GM23338 (cell line): ENCODE results near the gene ULK4. TPM values are rescaled to one million over a fixed set of nuclear protein-coding genes. Genes with fewer than 3 reads are reported as not detected.

ENCODE experiments used
- ATAC-seq: fragments of 200-7000 bp; cut with Tn5 transposase; 3 replicates; pipeline ENCODE4 v1.9.1; 2020
- DNase-seq: peaks from one replicate; pipeline ENCODE4 v3.0.0-alpha.2; 2015; ENCODE audit warnings: low spot score
- H2AFZ ChIP-seq: fragments of 200-600 bp; sonication (generic); 2 replicates; pipeline ENCODE4 v1.8.0; 2016; ENCODE audit warnings: antibody characterized with exemption, mild to moderate bottlenecking, moderate library complexity
- H3F3A ChIP-seq: fragments of 200-600 bp; sonication (generic); replicated peaks from 2 replicates; pipeline ENCODE4 v1.8.0; 2017; ENCODE audit warnings: antibody characterized with exemption, mixed run types, low read depth
- H3K27ac ChIP-seq: fragments of 200-600 bp; sonication (generic); 2 replicates; pipeline ENCODE4 v1.6.1; 2016; ENCODE audit warnings: low read depth
- H3K27me3 ChIP-seq: fragments of 200-600 bp; sonication (generic); 2 replicates; pipeline ENCODE4 v1.8.0; 2016; ENCODE audit warnings: mild to moderate bottlenecking, mixed run types, moderate library complexity; ENCODE audit not compliant: insufficient read depth
- H3K36me3 ChIP-seq: fragments of 200-600 bp; sonication (generic); 2 replicates; pipeline ENCODE4 v1.8.0; 2016; ENCODE audit warnings: mild to moderate bottlenecking; ENCODE audit not compliant: insufficient read depth
- H3K4me1 ChIP-seq: fragments of 200-600 bp; sonication (generic); 2 replicates; pipeline ENCODE4 v1.8.0; 2016; ENCODE audit warnings: mild to moderate bottlenecking, moderate library complexity; ENCODE audit not compliant: insufficient read depth
- H3K4me2 ChIP-seq: fragments of 200-600 bp; sonication (generic); 2 replicates; pipeline ENCODE4 v1.7.1; 2017; ENCODE audit warnings: mixed run types
- H3K4me3 ChIP-seq: fragments of 200-600 bp; sonication (generic); 2 replicates; pipeline ENCODE4 v1.6.1; 2016; ENCODE audit warnings: mixed run types
- H3K79me2 ChIP-seq: fragments of 200-600 bp; sonication (generic); replicated peaks from 2 replicates; pipeline ENCODE4 v1.8.0; 2017; ENCODE audit warnings: mild to moderate bottlenecking; ENCODE audit not compliant: insufficient read depth
- H3K9me2 ChIP-seq: fragments of 200-600 bp; sonication (generic); 2 replicates; pipeline ENCODE4 v1.8.0; 2017; ENCODE audit not compliant: insufficient read depth
- H4K20me1 ChIP-seq: fragments of 200-600 bp; sonication (generic); replicated peaks from 2 replicates; pipeline ENCODE4 v1.8.0; 2017; ENCODE audit warnings: mild to moderate bottlenecking; ENCODE audit not compliant: insufficient read depth
- H3K27ac Mint-ChIP-seq: 2 replicates; pipeline ENCODE4 v1.8.0; 2020; ENCODE audit warnings: inconsistent platforms, mild to moderate bottlenecking, moderate library complexity, mixed read lengths
- H3K27me3 Mint-ChIP-seq: 3 replicates; pipeline ENCODE4 v1.8.0; 2022; ENCODE audit warnings: low read depth, mild to moderate bottlenecking, moderate library complexity, mixed read lengths, inconsistent platforms; ENCODE audit not compliant: insufficient read depth, poor library complexity
- H3K36me3 Mint-ChIP-seq: 3 replicates; pipeline ENCODE4 v1.8.0; 2021; ENCODE audit warnings: low read depth, mild to moderate bottlenecking, inconsistent platforms, moderate library complexity, mixed read lengths
- H3K4me1 Mint-ChIP-seq: 3 replicates; pipeline ENCODE4 v1.8.0; 2020; ENCODE audit warnings: mild to moderate bottlenecking, inconsistent platforms, mixed read lengths
- H3K4me3 Mint-ChIP-seq: 3 replicates; pipeline ENCODE4 v1.8.0; 2021; ENCODE audit warnings: moderate library complexity, mild to moderate bottlenecking, inconsistent platforms, mixed read lengths
- H3K9me3 Mint-ChIP-seq: 3 replicates; pipeline ENCODE4 v1.8.0; 2020; ENCODE audit warnings: moderate library complexity, mild to moderate bottlenecking, inconsistent platforms, mixed read lengths
- CREB1 ChIP-seq: fragments of 250-450 bp; sonication (Bioruptor Pico); IDR thresholded peaks from 2 replicates; pipeline ENCODE4 v1.5.0; 2020; ENCODE audit warnings: low read depth, mild to moderate bottlenecking, moderate library complexity
- EZH2 ChIP-seq: fragments of 200-600 bp; sonication (generic); IDR thresholded peaks from one replicate; pipeline ENCODE4 v1.8.0; 2017; ENCODE audit warnings: antibody characterized with exemption, mild to moderate bottlenecking, low read depth; ENCODE audit not compliant: unreplicated experiment
- EZH2phosphoT487 ChIP-seq: fragments of 200-600 bp; sonication (generic); IDR thresholded peaks from one replicate; pipeline ENCODE4 v1.8.1; 2018; ENCODE audit warnings: antibody characterized with exemption; ENCODE audit not compliant: unreplicated experiment
- NANOG ChIP-seq: IDR thresholded peaks from 2 replicates; pipeline ENCODE4 v1.6.1; 2016; ENCODE audit warnings: antibody characterized with exemption, borderline replicate concordance
- POLR2AphosphoS5 ChIP-seq: IDR thresholded peaks from 2 replicates; pipeline ENCODE4 v1.6.1; 2016; ENCODE audit warnings: antibody characterized with exemption, low read depth
- STAT1 ChIP-seq: IDR thresholded peaks from one replicate; pipeline ENCODE4 v1.6.1; 2016; ENCODE audit warnings: antibody characterized with exemption; ENCODE audit not compliant: unreplicated experiment
- ZNF331 ChIP-seq: fragments of 250-450 bp; sonication (Bioruptor Pico); IDR thresholded peaks from 2 replicates; pipeline ENCODE4 v1.5.0; 2020; ENCODE audit warnings: low read depth, mild to moderate bottlenecking, moderate library complexity
- polyA plus RNA-seq: library from polyadenylated mRNA; unstranded; fragments of >200 nt; fragmentation: Nextera tagmentation; extraction: Ambion mirVana; gene quantifications from 2 replicates; pipeline ENCODE4 v1.2.1, GENCODE V29; 2016
- total RNA-seq: library from RNA; depleted of rRNA; stranded (reverse); fragments of >200 nt; shearing (Covaris generic); gene quantifications from 2 replicates; pipeline ENCODE4 v1.2.3, GENCODE V29; 2014
- TF ChIP-seq, protein P1 (sequence below): IDR thresholded peaks from 2 replicates; pipeline ENCODE4 v1.6.1; 2016; ENCODE audit warnings: antibody characterized with exemption
- TF ChIP-seq, protein P2 (sequence below): fragments of 250-450 bp; sonication (Bioruptor Pico); IDR thresholded peaks from 2 replicates; pipeline ENCODE4 v1.5.0; 2020; ENCODE audit warnings: mild to moderate bottlenecking, moderate library complexity
- TF ChIP-seq, protein P3 (sequence below), 2 experiments: fragments of 200-600 bp in 1 of 2; sonication (generic) in 1 of 2; conservative IDR thresholded peaks; 2 replicates each; pipeline versions ENCODE4 v1.5.1 to v1.6.1; 2016 to 2017; ENCODE audit warnings: antibody characterized with exemption in 2 of 2, low read depth in 2 of 2, mild to moderate bottlenecking in 2 of 2, moderate library complexity in 1 of 2

ULK4 gene
- total and polyA plus RNA-seq, 2 experiments from 2014 or later, result 20.8 to 41.4 TPM

DNA sequence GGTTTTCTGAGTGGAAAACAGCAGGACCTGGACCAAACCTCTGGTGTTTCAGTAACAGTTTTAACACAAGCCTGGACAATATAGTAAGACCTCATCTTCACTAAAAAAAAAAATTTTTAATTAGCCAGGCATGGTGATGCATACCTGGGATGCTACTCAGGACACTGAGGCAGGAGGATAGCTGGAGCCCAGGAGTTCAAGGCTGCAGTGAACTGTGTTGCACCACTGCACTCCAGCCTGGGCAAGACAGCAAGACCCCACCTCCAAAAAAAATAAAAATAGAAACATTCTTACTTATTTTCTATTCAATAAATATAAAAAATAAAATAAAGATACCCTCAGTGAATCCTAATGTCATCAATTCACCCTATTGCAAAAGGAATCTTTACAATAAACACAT, 21.5 kb downstream of the ULK4 start:
- Mint-ChIP-seq H3K27ac (no peak overlapping the region), H3K9me3 (peaks cover 12% of the 10 kb centered on the region), H3K4me1 (peaks cover 5% of the 10 kb centered on the region; the same call in 2 of the 3 replicates), H3K27me3 (peaks cover 2% of the 10 kb centered on the region), H3K4me3 (no peak overlapping the region), H3K36me3 (peaks cover 15% of the 10 kb centered on the region)
- no peaks in the 10 kb centered on the region for H3K9me2 ChIP-seq
- no peak overlapping the region for H3K4me3 ChIP-seq
- TF ChIP-seq, protein P1, sequence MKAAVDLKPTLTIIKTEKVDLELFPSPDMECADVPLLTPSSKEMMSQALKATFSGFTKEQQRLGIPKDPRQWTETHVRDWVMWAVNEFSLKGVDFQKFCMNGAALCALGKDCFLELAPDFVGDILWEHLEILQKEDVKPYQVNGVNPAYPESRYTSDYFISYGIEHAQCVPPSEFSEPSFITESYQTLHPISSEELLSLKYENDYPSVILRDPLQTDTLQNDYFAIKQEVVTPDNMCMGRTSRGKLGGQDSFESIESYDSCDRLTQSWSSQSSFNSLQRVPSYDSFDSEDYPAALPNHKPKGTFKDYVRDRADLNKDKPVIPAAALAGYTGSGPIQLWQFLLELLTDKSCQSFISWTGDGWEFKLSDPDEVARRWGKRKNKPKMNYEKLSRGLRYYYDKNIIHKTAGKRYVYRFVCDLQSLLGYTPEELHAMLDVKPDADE, result no peak
- TF ChIP-seq ZNF331 (CRISPR knock-in tag) (no peak), NANOG (no peak)
- peaks cover 10% of the 10 kb centered on the region; the same call in 1 of the 2 replicates for H3K79me2 ChIP-seq
- no peaks in the 10 kb centered on the region for H3K27me3 ChIP-seq
- H3K4me1 ChIP-seq, result peaks cover 10% of the 10 kb centered on the region; the same call in 1 of the 2 replicates
- ATAC-seq (no peak), DNase-seq (no peak)
- H3K36me3 ChIP-seq, result no peaks in the 10 kb centered on the region; the same call in 1 of the 2 replicates
- no peak overlapping the region for H3K27ac ChIP-seq
- no peaks in the 10 kb centered on the region for H3F3A ChIP-seq
- no peak overlapping the region for H3K4me2 ChIP-seq
- H2AFZ ChIP-seq, result no peak overlapping the region
- no peaks in the 10 kb centered on the region for H4K20me1 ChIP-seq

DNA sequence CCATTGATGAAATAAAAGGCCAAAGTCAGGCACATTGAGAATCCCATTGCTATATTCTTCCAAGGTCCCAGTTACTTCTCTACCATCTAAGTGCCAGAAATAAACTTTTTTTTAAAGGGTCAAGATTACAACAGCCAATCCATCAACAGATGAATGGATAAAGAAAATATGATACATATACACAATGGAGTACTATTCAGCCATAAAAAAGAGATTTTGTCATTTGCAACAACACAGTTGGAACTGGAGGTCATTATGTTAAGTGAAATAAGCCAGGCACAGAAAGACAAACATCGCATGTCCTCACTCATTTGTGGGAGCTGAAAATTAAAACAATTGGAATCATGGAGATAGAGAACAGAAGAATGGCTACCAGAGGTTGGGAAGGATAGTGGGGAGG, 25.5 kb downstream of the ULK4 start:
- Mint-ChIP-seq H3K36me3 (peaks cover 17% of the 10 kb centered on the region), H3K27me3 (peaks cover 2% of the 10 kb centered on the region), H3K9me3 (peaks cover 10% of the 10 kb centered on the region), H3K27ac (no peak overlapping the region), H3K4me3 (no peak overlapping the region), H3K4me1 (peaks cover 2% of the 10 kb centered on the region; the same call in 1 of the 3 replicates)
- H3K36me3 ChIP-seq, result no peaks in the 10 kb centered on the region; the same call in 1 of the 2 replicates
- no peaks in the 10 kb centered on the region for H3K4me1 ChIP-seq
- no peak overlapping the region for H3K4me3 ChIP-seq
- no peaks in the 10 kb centered on the region for H3K9me2 ChIP-seq
- H4K20me1 ChIP-seq, result no peaks in the 10 kb centered on the region
- H3K79me2 ChIP-seq, result 0 out of 2 replicates have a peak, but pooled peaks cover 3% of the 10 kb centered on the region
- H3K27me3 ChIP-seq, result no peaks in the 10 kb centered on the region
- H3F3A ChIP-seq, result no peaks in the 10 kb centered on the region
- no peak overlapping the region for H3K27ac ChIP-seq
- DNase-seq (no peak), ATAC-seq (no peak)
- H3K4me2 ChIP-seq, result no peak overlapping the region
- no peak overlapping the region for H2AFZ ChIP-seq
- TF ChIP-seq, protein P2, sequence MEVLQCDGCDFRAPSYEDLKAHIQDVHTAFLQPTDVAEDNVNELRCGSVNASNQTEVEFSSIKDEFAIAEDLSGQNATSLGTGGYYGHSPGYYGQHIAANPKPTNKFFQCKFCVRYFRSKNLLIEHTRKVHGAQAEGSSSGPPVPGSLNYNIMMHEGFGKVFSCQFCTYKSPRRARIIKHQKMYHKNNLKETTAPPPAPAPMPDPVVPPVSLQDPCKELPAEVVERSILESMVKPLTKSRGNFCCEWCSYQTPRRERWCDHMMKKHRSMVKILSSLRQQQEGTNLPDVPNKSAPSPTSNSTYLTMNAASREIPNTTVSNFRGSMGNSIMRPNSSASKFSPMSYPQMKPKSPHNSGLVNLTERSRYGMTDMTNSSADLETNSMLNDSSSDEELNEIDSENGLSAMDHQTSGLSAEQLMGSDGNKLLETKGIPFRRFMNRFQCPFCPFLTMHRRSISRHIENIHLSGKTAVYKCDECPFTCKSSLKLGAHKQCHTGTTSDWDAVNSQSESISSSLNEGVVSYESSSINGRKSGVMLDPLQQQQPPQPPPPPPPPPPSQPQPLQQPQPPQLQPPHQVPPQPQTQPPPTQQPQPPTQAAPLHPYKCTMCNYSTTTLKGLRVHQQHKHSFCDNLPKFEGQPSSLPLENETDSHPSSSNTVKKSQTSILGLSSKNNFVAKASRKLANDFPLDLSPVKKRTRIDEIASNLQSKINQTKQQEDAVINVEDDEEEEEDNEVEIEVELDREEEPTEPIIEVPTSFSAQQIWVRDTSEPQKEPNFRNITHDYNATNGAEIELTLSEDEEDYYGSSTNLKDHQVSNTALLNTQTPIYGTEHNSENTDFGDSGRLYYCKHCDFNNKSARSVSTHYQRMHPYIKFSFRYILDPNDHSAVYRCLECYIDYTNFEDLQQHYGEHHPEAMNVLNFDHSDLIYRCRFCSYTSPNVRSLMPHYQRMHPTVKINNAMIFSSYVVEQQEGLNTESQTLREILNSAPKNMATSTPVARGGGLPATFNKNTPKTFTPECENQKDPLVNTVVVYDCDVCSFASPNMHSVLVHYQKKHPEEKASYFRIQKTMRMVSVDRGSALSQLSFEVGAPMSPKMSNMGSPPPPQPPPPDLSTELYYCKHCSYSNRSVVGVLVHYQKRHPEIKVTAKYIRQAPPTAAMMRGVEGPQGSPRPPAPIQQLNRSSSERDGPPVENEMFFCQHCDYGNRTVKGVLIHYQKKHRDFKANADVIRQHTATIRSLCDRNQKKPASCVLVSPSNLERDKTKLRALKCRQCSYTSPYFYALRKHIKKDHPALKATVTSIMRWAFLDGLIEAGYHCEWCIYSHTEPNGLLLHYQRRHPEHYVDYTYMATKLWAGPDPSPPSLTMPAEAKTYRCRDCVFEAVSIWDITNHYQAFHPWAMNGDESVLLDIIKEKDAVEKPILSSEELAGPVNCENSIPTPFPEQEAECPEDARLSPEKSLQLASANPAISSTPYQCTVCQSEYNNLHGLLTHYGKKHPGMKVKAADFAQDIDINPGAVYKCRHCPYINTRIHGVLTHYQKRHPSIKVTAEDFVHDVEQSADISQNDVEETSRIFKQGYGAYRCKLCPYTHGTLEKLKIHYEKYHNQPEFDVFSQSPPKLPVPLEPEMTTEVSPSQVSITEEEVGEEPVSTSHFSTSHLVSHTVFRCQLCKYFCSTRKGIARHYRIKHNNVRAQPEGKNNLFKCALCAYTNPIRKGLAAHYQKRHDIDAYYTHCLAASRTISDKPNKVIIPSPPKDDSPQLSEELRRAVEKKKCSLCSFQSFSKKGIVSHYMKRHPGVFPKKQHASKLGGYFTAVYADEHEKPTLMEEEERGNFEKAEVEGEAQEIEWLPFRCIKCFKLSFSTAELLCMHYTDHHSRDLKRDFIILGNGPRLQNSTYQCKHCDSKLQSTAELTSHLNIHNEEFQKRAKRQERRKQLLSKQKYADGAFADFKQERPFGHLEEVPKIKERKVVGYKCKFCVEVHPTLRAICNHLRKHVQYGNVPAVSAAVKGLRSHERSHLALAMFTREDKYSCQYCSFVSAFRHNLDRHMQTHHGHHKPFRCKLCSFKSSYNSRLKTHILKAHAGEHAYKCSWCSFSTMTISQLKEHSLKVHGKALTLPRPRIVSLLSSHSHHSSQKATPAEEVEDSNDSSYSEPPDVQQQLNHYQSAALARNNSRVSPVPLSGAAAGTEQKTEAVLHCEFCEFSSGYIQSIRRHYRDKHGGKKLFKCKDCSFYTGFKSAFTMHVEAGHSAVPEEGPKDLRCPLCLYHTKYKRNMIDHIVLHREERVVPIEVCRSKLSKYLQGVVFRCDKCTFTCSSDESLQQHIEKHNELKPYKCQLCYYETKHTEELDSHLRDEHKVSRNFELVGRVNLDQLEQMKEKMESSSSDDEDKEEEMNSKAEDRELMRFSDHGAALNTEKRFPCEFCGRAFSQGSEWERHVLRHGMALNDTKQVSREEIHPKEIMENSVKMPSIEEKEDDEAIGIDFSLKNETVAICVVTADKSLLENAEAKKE (CRISPR knock-in tag), result no peak
- TF ChIP-seq, protein P3, sequence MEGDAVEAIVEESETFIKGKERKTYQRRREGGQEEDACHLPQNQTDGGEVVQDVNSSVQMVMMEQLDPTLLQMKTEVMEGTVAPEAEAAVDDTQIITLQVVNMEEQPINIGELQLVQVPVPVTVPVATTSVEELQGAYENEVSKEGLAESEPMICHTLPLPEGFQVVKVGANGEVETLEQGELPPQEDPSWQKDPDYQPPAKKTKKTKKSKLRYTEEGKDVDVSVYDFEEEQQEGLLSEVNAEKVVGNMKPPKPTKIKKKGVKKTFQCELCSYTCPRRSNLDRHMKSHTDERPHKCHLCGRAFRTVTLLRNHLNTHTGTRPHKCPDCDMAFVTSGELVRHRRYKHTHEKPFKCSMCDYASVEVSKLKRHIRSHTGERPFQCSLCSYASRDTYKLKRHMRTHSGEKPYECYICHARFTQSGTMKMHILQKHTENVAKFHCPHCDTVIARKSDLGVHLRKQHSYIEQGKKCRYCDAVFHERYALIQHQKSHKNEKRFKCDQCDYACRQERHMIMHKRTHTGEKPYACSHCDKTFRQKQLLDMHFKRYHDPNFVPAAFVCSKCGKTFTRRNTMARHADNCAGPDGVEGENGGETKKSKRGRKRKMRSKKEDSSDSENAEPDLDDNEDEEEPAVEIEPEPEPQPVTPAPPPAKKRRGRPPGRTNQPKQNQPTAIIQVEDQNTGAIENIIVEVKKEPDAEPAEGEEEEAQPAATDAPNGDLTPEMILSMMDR (conservative IDR thresholded peaks at IDR 0.05; ENCODE audit: low read depth in 2 of 2), result no peak
- TF ChIP-seq ZNF331 (CRISPR knock-in tag), result no peak
- TF ChIP-seq EZH2, result no peak
- TF ChIP-seq POLR2AphosphoS5, result no peak
- no peak for TF ChIP-seq CREB1 (CRISPR knock-in tag)
- TF ChIP-seq, protein P1, result no peak
- no peak for TF ChIP-seq STAT1
- no peak for TF ChIP-seq EZH2phosphoT487
